ENCODE results near the gene GPC1.

DNA sequence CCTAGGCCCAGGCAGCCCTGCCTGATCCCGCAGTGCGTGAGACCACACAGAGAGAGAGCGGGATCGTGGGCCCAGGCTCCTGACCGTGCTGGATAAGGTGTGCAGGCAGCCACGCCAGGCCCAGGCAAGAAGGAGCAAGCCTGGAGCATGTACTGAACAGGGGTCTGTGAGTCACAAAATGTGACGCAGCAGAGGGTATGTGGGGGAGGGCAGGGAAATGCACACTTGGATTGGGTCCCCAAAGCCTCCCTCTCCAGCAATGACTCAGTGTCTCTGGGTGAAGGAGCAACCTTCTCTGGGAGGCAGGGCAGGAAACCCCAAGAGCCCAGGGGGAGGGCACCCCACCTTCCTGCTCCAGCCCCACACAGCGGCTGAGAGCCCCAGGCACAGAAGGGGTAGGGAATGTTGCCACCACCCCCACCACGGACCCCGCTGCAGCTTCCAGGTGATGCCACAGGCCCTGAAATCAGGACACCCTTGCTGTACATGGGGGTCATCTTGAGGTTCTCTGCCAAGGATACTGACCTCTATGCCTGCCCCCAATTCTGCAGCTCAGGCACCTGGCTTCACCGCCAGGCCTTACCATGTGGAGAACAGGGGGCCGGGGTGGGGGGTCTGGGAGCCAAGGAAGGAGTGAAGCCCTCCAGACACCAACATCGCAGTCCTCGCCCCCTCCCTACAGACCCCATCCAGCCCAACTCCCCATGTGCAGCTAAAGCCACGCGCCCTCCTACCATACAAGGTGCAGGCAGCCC, 1.3 kb upstream of the GPC1 start:
- TF ChIP-seq, protein P1, sequence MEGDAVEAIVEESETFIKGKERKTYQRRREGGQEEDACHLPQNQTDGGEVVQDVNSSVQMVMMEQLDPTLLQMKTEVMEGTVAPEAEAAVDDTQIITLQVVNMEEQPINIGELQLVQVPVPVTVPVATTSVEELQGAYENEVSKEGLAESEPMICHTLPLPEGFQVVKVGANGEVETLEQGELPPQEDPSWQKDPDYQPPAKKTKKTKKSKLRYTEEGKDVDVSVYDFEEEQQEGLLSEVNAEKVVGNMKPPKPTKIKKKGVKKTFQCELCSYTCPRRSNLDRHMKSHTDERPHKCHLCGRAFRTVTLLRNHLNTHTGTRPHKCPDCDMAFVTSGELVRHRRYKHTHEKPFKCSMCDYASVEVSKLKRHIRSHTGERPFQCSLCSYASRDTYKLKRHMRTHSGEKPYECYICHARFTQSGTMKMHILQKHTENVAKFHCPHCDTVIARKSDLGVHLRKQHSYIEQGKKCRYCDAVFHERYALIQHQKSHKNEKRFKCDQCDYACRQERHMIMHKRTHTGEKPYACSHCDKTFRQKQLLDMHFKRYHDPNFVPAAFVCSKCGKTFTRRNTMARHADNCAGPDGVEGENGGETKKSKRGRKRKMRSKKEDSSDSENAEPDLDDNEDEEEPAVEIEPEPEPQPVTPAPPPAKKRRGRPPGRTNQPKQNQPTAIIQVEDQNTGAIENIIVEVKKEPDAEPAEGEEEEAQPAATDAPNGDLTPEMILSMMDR (IDR thresholded peaks at IDR 0.05) = no peak
- no peak for TF ChIP-seq EZH2 (IDR thresholded peaks at IDR 0.05; ENCODE audit: borderline replicate concordance, insufficient read depth, low read depth, low read length, poor library complexity, severe bottlenecking)
